GM18502 (cell line): ENCODE measurements around the gene CDH4.

ENCODE experiments used
- ATAC-seq: cut with Tn5 transposase; IDR thresholded peaks from one replicate; pipeline ENCODE4 v1.9.1; 2021; ENCODE audit warnings: mild to moderate bottlenecking; ENCODE audit not compliant: unreplicated experiment, poor library complexity

CDH4 gene

GRCh38 chr20:61520893-61521460 is 268.9 kb downstream of the CDH4 start:
- no peak for ATAC-seq

- no peak for ATAC-seq
Measured at GRCh38 chr20:61521687-61522420, 269.8 kb downstream of the CDH4 start.

GRCh38 chr20:61522498-61523090 is 270.5 kb downstream of the CDH4 start:
- no peak for ATAC-seq

- ATAC-seq = no peak
Measured at GRCh38 chr20:61523145-61523544, 271.1 kb downstream of the CDH4 start.

GRCh38 chr20:61524951-61525666 is 273.0 kb downstream of the CDH4 start:
- ATAC-seq = no peak

GRCh38 chr20:61525781-61526431 is 273.8 kb downstream of the CDH4 start:
- no peak for ATAC-seq

GRCh38 chr20:61526907-61527306 is 274.8 kb downstream of the CDH4 start:
- ATAC-seq = no peak

- ATAC-seq = no peak
Measured at GRCh38 chr20:61527626-61528025, 275.6 kb downstream of the CDH4 start.

GRCh38 chr20:61528591-61528990 is 276.5 kb downstream of the CDH4 start:
- no peak for ATAC-seq

- no peak for ATAC-seq
Measured at GRCh38 chr20:61529354-61529753, 277.3 kb downstream of the CDH4 start.

- no peak for ATAC-seq
Measured at GRCh38 chr20:61531553-61532345, 279.7 kb downstream of the CDH4 start.

GRCh38 chr20:61532736-61533135 is 280.7 kb downstream of the CDH4 start:
- no peak for ATAC-seq

- no peak for ATAC-seq
Measured at GRCh38 chr20:61533231-61533631, 281.2 kb downstream of the CDH4 start.

GRCh38 chr20:61534346-61534745 is 282.3 kb downstream of the CDH4 start:
- ATAC-seq = no peak

GRCh38 chr20:61535091-61535490 is 283.0 kb downstream of the CDH4 start:
- no peak for ATAC-seq

- no peak for ATAC-seq
Measured at GRCh38 chr20:61535536-61535935, 283.5 kb downstream of the CDH4 start.

GRCh38 chr20:61535956-61536355 is 283.9 kb downstream of the CDH4 start:
- no peak for ATAC-seq

- ATAC-seq = no peak
Measured at GRCh38 chr20:61536671-61537070, 284.6 kb downstream of the CDH4 start.

- no peak for ATAC-seq
Measured at GRCh38 chr20:61537239-61538182, 285.4 kb downstream of the CDH4 start.
